DOHH2 (cell line): ENCODE measurements around the gene SP140.

Experiments
- H3F3A ChIP-seq: fragments of 200-600 bp; sonication (generic), shearing (Covaris generic); 2 replicates; pipeline ENCODE4 v1.6.0; 2016; ENCODE audit warnings: antibody characterized with exemption, mild to moderate bottlenecking; ENCODE audit not compliant: control insufficient read depth, insufficient read depth
- H3K27ac ChIP-seq: fragments of 200-600 bp; sonication (generic); 2 replicates; pipeline ENCODE4 v1.5.1; 2014; ENCODE audit warnings: low read depth, mild to moderate bottlenecking, low read length, moderate library complexity
- H3K27me3 ChIP-seq: fragments of 200-600 bp; sonication (generic); 2 replicates; pipeline ENCODE4 v1.6.1; 2014; ENCODE audit warnings: mild to moderate bottlenecking, low read length, mixed read lengths; ENCODE audit not compliant: control insufficient read depth
- H3K36me3 ChIP-seq: fragments of 200-600 bp; sonication (generic); 2 replicates; pipeline ENCODE4 v1.6.1; 2014; ENCODE audit warnings: mild to moderate bottlenecking, low read length, moderate library complexity, mixed read lengths; ENCODE audit not compliant: control insufficient read depth
- H3K4me1 ChIP-seq: fragments of 200-600 bp; sonication (generic); 2 replicates; pipeline ENCODE4 v1.6.1; 2014; ENCODE audit warnings: mild to moderate bottlenecking, low read length, mixed read lengths; ENCODE audit not compliant: control insufficient read depth
- H3K4me2 ChIP-seq: fragments of 200-600 bp; sonication (generic); 2 replicates; pipeline ENCODE4 v1.6.0; 2014; ENCODE audit warnings: mild to moderate bottlenecking, low read length, moderate library complexity
- H3K4me3 ChIP-seq: fragments of 200-600 bp; sonication (generic); 2 replicates; pipeline ENCODE4 v1.5.1; 2014; ENCODE audit warnings: mild to moderate bottlenecking, low read length, mixed read lengths
- H3K79me2 ChIP-seq: fragments of 200-600 bp; sonication (generic); 2 replicates; pipeline ENCODE4 v1.6.1; 2014; ENCODE audit warnings: mild to moderate bottlenecking, low read length, mixed read lengths; ENCODE audit not compliant: control insufficient read depth
- H3K9me2 ChIP-seq: fragments of 200-600 bp; sonication (generic); replicated peaks from 2 replicates; pipeline ENCODE4 v1.6.1; 2014; ENCODE audit warnings: mild to moderate bottlenecking, low read length, mixed read lengths; ENCODE audit not compliant: control insufficient read depth
- H3K9me3 ChIP-seq: fragments of 200-600 bp; sonication (generic); 2 replicates; pipeline ENCODE4 v1.6.1; 2014; ENCODE audit warnings: antibody characterized with exemption, low read length, mixed read lengths; ENCODE audit not compliant: control insufficient read depth, insufficient read depth
- H4K20me1 ChIP-seq: fragments of 200-600 bp; sonication (generic); 2 replicates; pipeline ENCODE4 v1.6.0; 2014; ENCODE audit warnings: low read depth, mild to moderate bottlenecking, antibody characterized with exemption, low read length, moderate library complexity; ENCODE audit not compliant: control insufficient read depth, insufficient read depth
- CTCF ChIP-seq: fragments of 200-600 bp; sonication (generic); IDR thresholded peaks from one replicate; pipeline ENCODE4 v1.5.1; 2014; ENCODE audit warnings: antibody characterized with exemption, mild to moderate bottlenecking, low read depth, low read length; ENCODE audit not compliant: poor library complexity, severe bottlenecking
- EZH2phosphoT487 ChIP-seq: fragments of 200-600 bp; sonication (generic); IDR thresholded peaks from 2 replicates; pipeline ENCODE4 v1.6.1; 2017; ENCODE audit warnings: borderline replicate concordance, mild to moderate bottlenecking, antibody characterized with exemption, low read length, moderate library complexity, mixed read lengths

SP140 gene

GRCh38 chr2:230360028-230360427, 134.5 kb downstream of the SP140 start:
- no peaks in the 10 kb centered on the region for H3K27me3 ChIP-seq
- no peaks in the 10 kb centered on the region for H4K20me1 ChIP-seq
- no peaks in the 10 kb centered on the region for H3K79me2 ChIP-seq
- peaks cover 3% of the 10 kb centered on the region; the same call in 1 of the 2 replicates for H3K36me3 ChIP-seq
- H3K4me3 ChIP-seq, result no peak overlapping the region
- no peaks in the 10 kb centered on the region for H3F3A ChIP-seq
- no peaks in the 10 kb centered on the region; the same call in 1 of the 2 replicates for H3K9me3 ChIP-seq
- no peaks in the 10 kb centered on the region for H3K9me2 ChIP-seq
- H3K4me1 ChIP-seq, result peaks cover 21% of the 10 kb centered on the region
- no peak overlapping the region for H3K4me2 ChIP-seq
- H3K27ac ChIP-seq, result no peak overlapping the region
- TF ChIP-seq EZH2phosphoT487, result no peak
- TF ChIP-seq CTCF, result no peak

GRCh38 chr2:230362030-230362691, 136.6 kb downstream of the SP140 start:
- H3K79me2 ChIP-seq, result no peaks in the 10 kb centered on the region
- H4K20me1 ChIP-seq, result no peaks in the 10 kb centered on the region
- H3K36me3 ChIP-seq, result peaks cover 3% of the 10 kb centered on the region; the same call in 1 of the 2 replicates
- H3K9me2 ChIP-seq, result no peaks in the 10 kb centered on the region
- peak overlapping the region; percentile 29 for H3K4me3 ChIP-seq
- H3K27ac ChIP-seq, result peak overlapping the region; percentile 3
- H3K4me1 ChIP-seq, result peaks cover 21% of the 10 kb centered on the region
- no peaks in the 10 kb centered on the region for H3K27me3 ChIP-seq
- H3K9me3 ChIP-seq, result no peaks in the 10 kb centered on the region; the same call in 1 of the 2 replicates
- H3K4me2 ChIP-seq, result peak overlapping the region; percentile 44
- no peaks in the 10 kb centered on the region for H3F3A ChIP-seq
- TF ChIP-seq EZH2phosphoT487 (no peak), CTCF (no peak)
